Sigmoid colon (tissue), 4 donors: ENCODE results near the gene CCDC102A.

Experiments
- CTCF ChIP-seq, 4 experiments: fragments of 450-650 bp in 3 of 4; fragments of 200-600 bp in 1 of 4; IDR thresholded peaks; one replicate each; pipeline ENCODE4 v1.5.1; 2016 to 2019; ENCODE audit warnings: antibody characterized with exemption in 4 of 4, mild to moderate bottlenecking in 3 of 4, moderate library complexity in 2 of 4
- EP300 ChIP-seq, 4 donors: sonication (generic); formaldehyde crosslinking; IDR thresholded peaks; one replicate each; pipeline ENCODE4 v1.6.1; 2017; ENCODE audit warnings: antibody characterized with exemption in 4 of 4
- POLR2AphosphoS5 ChIP-seq, 4 donors: sonication (generic); formaldehyde crosslinking; IDR thresholded peaks; one replicate each; pipeline ENCODE4 v1.6.1; 2017; ENCODE audit warnings: antibody characterized with exemption in 4 of 4

GRCh38 chr16:57462978-57463362 is 73.4 kb downstream of the CCDC102A start:
- TF ChIP-seq CTCF (IDR thresholded peaks at IDR 0.05) (no peak), POLR2AphosphoS5 (IDR thresholded peaks at IDR 0.05) (no peak), EP300 (IDR thresholded peaks at IDR 0.05) (no peak)
